Eye (tissue), 1 donor: ENCODE measurements around the gene PRAMEF6.
"Not testable (repeated sequence)": the region's sequence is repeated elsewhere in the genome, so short reads cannot be mapped to it uniquely, and the experiment has no call there.

Experiments used
- DNase-seq: peaks from one replicate; pipeline ENCODE4 v3.0.0-alpha.2; 2015

Gene PRAMEF6

GRCh38 chr1:12947480-12947879 lies at the start of gene PRAMEF6:
Gene PRAMEF6, minus strand, starts transcription at chr1:12947580. Its CDS starts 5,062 bp downstream, at chr1:12942518.
- not testable (repeated sequence) for DNase-seq

- DNase-seq, result not testable (repeated sequence)
Observed at GRCh38 chr1:12924368-12924767, 23.0 kb downstream of the PRAMEF6 start.

DNA sequence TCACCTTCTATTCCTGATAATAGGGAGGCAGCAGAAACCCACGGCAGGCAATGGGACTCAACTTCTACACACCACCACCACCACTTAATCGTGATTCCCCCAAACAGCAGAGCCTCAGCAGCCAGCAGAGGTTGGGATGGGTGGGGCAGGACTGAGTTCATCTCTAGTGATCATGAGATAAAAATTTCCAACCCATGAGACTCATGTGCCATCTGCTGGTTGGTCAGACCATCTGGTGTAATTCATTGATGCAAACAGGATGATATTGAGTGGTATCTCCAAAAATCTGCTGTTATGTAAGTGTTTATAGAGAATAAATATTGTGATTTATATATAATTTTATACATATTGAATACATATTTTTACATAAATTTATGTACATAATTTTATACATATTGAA lies 25.6 kb downstream of the PRAMEF6 start:
- DNase-seq, result not testable (repeated sequence)

DNA sequence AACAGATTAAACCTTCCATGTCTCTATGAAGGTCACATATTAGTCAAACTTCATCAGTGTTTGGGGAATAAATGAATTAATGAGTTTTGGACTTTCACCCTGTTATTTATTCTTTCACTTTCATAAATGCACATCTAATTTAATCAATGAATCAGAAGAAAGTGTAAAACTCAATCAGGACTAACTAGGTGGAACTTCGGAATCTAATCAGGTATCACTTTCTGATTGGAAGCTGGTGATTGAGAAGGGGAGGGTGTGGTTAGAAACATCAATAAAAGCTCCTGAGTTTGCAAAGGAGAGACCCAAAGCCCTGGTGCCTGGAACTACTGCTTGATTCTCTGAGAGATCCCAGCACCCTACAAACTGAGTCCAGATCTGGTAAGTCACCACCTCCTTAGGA lies 31.1 kb downstream of the PRAMEF6 start, which contains the start of gene PRAMEF7:
TSS of gene PRAMEF7 (plus strand) at position 301 of the 400 bp plus-strand sequence. CDS start 1,083 bp downstream, outside the sequence.
- not testable (repeated sequence) for DNase-seq

- not testable (repeated sequence) for DNase-seq
Observed at GRCh38 chr1:12903793-12904572, 43.4 kb downstream of the PRAMEF6 start.

- not testable (repeated sequence) for DNase-seq
Observed at GRCh38 chr1:12899186-12899585, 48.2 kb downstream of the PRAMEF6 start.

GRCh38 chr1:12898170-12898569 lies 49.2 kb downstream of the PRAMEF6 start, which contains the start of gene PRAMEF10:
Gene PRAMEF10, minus strand, starts transcription at chr1:12898270. Its CDS starts 2,423 bp downstream, at chr1:12895847.
- DNase-seq, result not testable (repeated sequence)
